Measurements from ENCODE around the gene GNPTG.

GNPTG gene

GRCh38 chr16:1312903-1313302 is 38.8 kb upstream of the GNPTG start:
- TF ChIP-seq JUND (IDR thresholded peaks at IDR 0.05; ENCODE audit: low read depth): no peak
- DNase-seq (ENCODE audit: low read depth in 1 of 2, low spot score in 1 of 2): no peak
- in situ Hi-C loops (cut with HindIII; ENCODE audit: low pct_unique_long_range_greater_than_20kb, low sequenced_read_pairs): no loop called here

- TF ChIP-seq JUND (IDR thresholded peaks at IDR 0.05; ENCODE audit: low read depth): no peak
- in situ Hi-C loops (cut with HindIII; ENCODE audit: low pct_unique_long_range_greater_than_20kb, low sequenced_read_pairs): no loop called here
- DNase-seq (ENCODE audit: low read depth in 1 of 2, low spot score in 1 of 2): no peak
Observed at GRCh38 chr16:1313721-1314369, 37.9 kb upstream of the GNPTG start.

- no peak for DNase-seq (ENCODE audit: low read depth in 1 of 2, low spot score in 1 of 2)
- no peak for TF ChIP-seq JUND (IDR thresholded peaks at IDR 0.05; ENCODE audit: low read depth)
- in situ Hi-C loops (cut with HindIII; ENCODE audit: low pct_unique_long_range_greater_than_20kb, low sequenced_read_pairs): no loop called here
Observed at GRCh38 chr16:1314399-1315068, 37.2 kb upstream of the GNPTG start.

GRCh38 chr16:1315081-1316032 is 36.4 kb upstream of the GNPTG start:
- in situ Hi-C loops (cut with HindIII; ENCODE audit: low pct_unique_long_range_greater_than_20kb, low sequenced_read_pairs): no loop called here
- no peak for TF ChIP-seq JUND (IDR thresholded peaks at IDR 0.05; ENCODE audit: low read depth)
- DNase-seq (ENCODE audit: low read depth in 1 of 2, low spot score in 1 of 2): no peak

- in situ Hi-C loops (cut with HindIII; ENCODE audit: low pct_unique_long_range_greater_than_20kb, low sequenced_read_pairs): no loop called here
- no peak for DNase-seq (ENCODE audit: low read depth in 1 of 2, low spot score in 1 of 2)
- no peak for TF ChIP-seq JUND (IDR thresholded peaks at IDR 0.05; ENCODE audit: low read depth)
Observed at GRCh38 chr16:1316033-1316405, 35.7 kb upstream of the GNPTG start.

GRCh38 chr16:1317479-1318267 is 34.1 kb upstream of the GNPTG start:
- TF ChIP-seq JUND (IDR thresholded peaks at IDR 0.05; ENCODE audit: low read depth): no peak
- DNase-seq (ENCODE audit: low read depth in 1 of 2, low spot score in 1 of 2): no peak
- in situ Hi-C loops (cut with HindIII; ENCODE audit: low pct_unique_long_range_greater_than_20kb, low sequenced_read_pairs): no loop called here

GRCh38 chr16:1318268-1318545 is 33.5 kb upstream of the GNPTG start:
- in situ Hi-C loops (cut with HindIII; ENCODE audit: low pct_unique_long_range_greater_than_20kb, low sequenced_read_pairs): no loop called here
- DNase-seq (ENCODE audit: low read depth in 1 of 2, low spot score in 1 of 2): no peak
- no peak for TF ChIP-seq JUND (IDR thresholded peaks at IDR 0.05; ENCODE audit: low read depth)

GRCh38 chr16:1319041-1319440 is 32.7 kb upstream of the GNPTG start:
- in situ Hi-C loops (cut with HindIII; ENCODE audit: low pct_unique_long_range_greater_than_20kb, low sequenced_read_pairs): no loop called here
- TF ChIP-seq JUND (IDR thresholded peaks at IDR 0.05; ENCODE audit: low read depth): no peak
- no peak for DNase-seq (ENCODE audit: low read depth in 1 of 2, low spot score in 1 of 2)

GRCh38 chr16:1320097-1320496 is 31.6 kb upstream of the GNPTG start:
- no peak for DNase-seq (ENCODE audit: low read depth in 1 of 2, low spot score in 1 of 2)
- in situ Hi-C loops (cut with HindIII; ENCODE audit: low pct_unique_long_range_greater_than_20kb, low sequenced_read_pairs): no loop called here
- TF ChIP-seq JUND (IDR thresholded peaks at IDR 0.05; ENCODE audit: low read depth): no peak

- no peak for DNase-seq (ENCODE audit: low read depth in 1 of 2, low spot score in 1 of 2)
- TF ChIP-seq JUND (IDR thresholded peaks at IDR 0.05; ENCODE audit: low read depth): no peak
- in situ Hi-C loops (cut with HindIII; ENCODE audit: low pct_unique_long_range_greater_than_20kb, low sequenced_read_pairs): no loop called here
Observed at GRCh38 chr16:1320658-1321240, 31.0 kb upstream of the GNPTG start.

GRCh38 chr16:1322407-1322806 is 29.3 kb upstream of the GNPTG start:
- no peak for TF ChIP-seq JUND (IDR thresholded peaks at IDR 0.05; ENCODE audit: low read depth)
- no peak for DNase-seq (ENCODE audit: low read depth in 1 of 2, low spot score in 1 of 2)
- in situ Hi-C loops (cut with HindIII; ENCODE audit: low pct_unique_long_range_greater_than_20kb, low sequenced_read_pairs): no loop called here

All from T47D (cell line).